GF-D8 (cell line): Measurements from ENCODE around the gene NTHL1.

Experiments used
- DNase-seq: peaks from one replicate; lab custom pipeline; 2025; lab: John Stamatoyannopoulos, UW

NTHL1 gene

GRCh38 chr16:2083876-2084780 is 36.5 kb upstream of the NTHL1 start:
- DNase-seq, result no peak

GRCh38 chr16:2083409-2083808 is 35.8 kb upstream of the NTHL1 start:
- no peak for DNase-seq

- no peak for DNase-seq
Observed at GRCh38 chr16:2082983-2083364, 35.3 kb upstream of the NTHL1 start.

GRCh38 chr16:2082171-2082982 is 34.7 kb upstream of the NTHL1 start:
- DNase-seq, result no peak

- no peak for DNase-seq
Observed at GRCh38 chr16:2081201-2082084, 33.8 kb upstream of the NTHL1 start.

GRCh38 chr16:2079991-2080390 is 32.4 kb upstream of the NTHL1 start:
- DNase-seq, result no peak

GRCh38 chr16:2079311-2079800 is 31.7 kb upstream of the NTHL1 start:
- DNase-seq, result no peak

- DNase-seq, result no peak
Observed at GRCh38 chr16:2078691-2079090, 31.1 kb upstream of the NTHL1 start.

- DNase-seq, result no peak
Observed at GRCh38 chr16:2078096-2078495, 30.5 kb upstream of the NTHL1 start.

GRCh38 chr16:2077696-2078095 is 30.1 kb upstream of the NTHL1 start:
- no peak for DNase-seq

GRCh38 chr16:2077016-2077415 is 29.4 kb upstream of the NTHL1 start:
- DNase-seq, result no peak

GRCh38 chr16:2076072-2076865 is 28.6 kb upstream of the NTHL1 start:
- no peak for DNase-seq

- DNase-seq, result no peak
Observed at GRCh38 chr16:2075631-2076030, 28.0 kb upstream of the NTHL1 start.

- DNase-seq, result no peak
Observed at GRCh38 chr16:2074071-2074470, 26.4 kb upstream of the NTHL1 start.

GRCh38 chr16:2072926-2073325 is 25.3 kb upstream of the NTHL1 start:
- DNase-seq, result no peak

- DNase-seq, result no peak
Observed at GRCh38 chr16:2071454-2072202, 24.0 kb upstream of the NTHL1 start.

GRCh38 chr16:2070576-2071453 is 23.2 kb upstream of the NTHL1 start:
- DNase-seq, result no peak

- DNase-seq, result no peak
Observed at GRCh38 chr16:2066139-2066538, 18.5 kb upstream of the NTHL1 start.

GRCh38 chr16:2064368-2064945 is 16.8 kb upstream of the NTHL1 start:
- no peak for DNase-seq
